ENCODE results near the gene ZFAND3.

- TF ChIP-seq CTCF (IDR thresholded peaks at IDR 0.05): no peak
- no peak for TF ChIP-seq ZFX (IDR thresholded peaks at IDR 0.05; ENCODE audit: borderline replicate concordance)
Observed at GRCh38 chr6:37877373-37878149, 58.0 kb downstream of the ZFAND3 start.
